Effector memory CD4-positive, alpha-beta T cell (primary cell): ENCODE results near the gene STARD9.

Experiments used
- DNase-seq, 3 donors: peaks; one replicate each; pipeline ENCODE4 v3.0.0-alpha.2; 2020
- H3K27ac ChIP-seq: 2 replicates; pipeline ENCODE4 v1.7.0; 2013; ENCODE audit warnings: mild to moderate bottlenecking, low read length, moderate library complexity; ENCODE audit not compliant: insufficient read depth, poor library complexity, severe bottlenecking
- H3K27me3 ChIP-seq: replicated peaks from 2 replicates; pipeline ENCODE4 v1.7.0; 2013; ENCODE audit warnings: mild to moderate bottlenecking, low read length; ENCODE audit not compliant: insufficient read depth, control insufficient read depth, poor library complexity, severe bottlenecking
- H3K36me3 ChIP-seq: 2 replicates; pipeline ENCODE4 v1.7.0; 2013; ENCODE audit warnings: mild to moderate bottlenecking, low read length, moderate library complexity; ENCODE audit not compliant: control insufficient read depth, insufficient read depth
- H3K4me1 ChIP-seq: 2 replicates; pipeline ENCODE4 v1.7.0; 2013; ENCODE audit warnings: low read length, mild to moderate bottlenecking; ENCODE audit not compliant: control insufficient read depth, insufficient read depth, poor library complexity, severe bottlenecking
- H3K4me3 ChIP-seq: 2 replicates; pipeline ENCODE4 v1.7.0; 2013; ENCODE audit warnings: low read length, low read depth, mild to moderate bottlenecking; ENCODE audit not compliant: insufficient read depth, poor library complexity, severe bottlenecking
- H3K9me3 ChIP-seq: 2 replicates; pipeline ENCODE4 v1.7.0; 2013; ENCODE audit warnings: mild to moderate bottlenecking, low read length, moderate library complexity; ENCODE audit not compliant: control insufficient read depth

STARD9 gene

DNA sequence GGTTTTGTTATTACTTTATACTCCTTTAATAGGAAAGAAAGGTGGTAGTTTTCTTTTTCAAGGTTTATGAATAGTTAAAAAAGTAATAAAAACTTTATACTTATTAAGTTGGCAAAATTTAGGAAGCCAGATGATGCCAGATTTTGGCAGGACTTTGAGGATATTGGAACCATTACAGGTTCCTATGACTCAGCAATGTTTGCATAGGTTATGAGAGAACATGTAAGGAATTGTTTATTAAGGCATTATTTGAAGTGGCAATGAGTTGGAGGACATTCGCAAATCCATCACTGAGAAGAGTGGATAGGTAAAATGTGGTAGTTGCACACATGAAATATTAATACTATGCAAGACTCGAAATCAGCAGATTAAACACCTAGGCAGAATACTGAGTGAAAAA is 131.7 kb downstream of the STARD9 start:
- Histone ChIP-seq H3K4me3 (no peak overlapping the region), H3K4me1 (no peaks in the 10 kb centered on the region), H3K9me3 (no peaks in the 10 kb centered on the region), H3K27me3 (no peaks in the 10 kb centered on the region), H3K27ac (no peak overlapping the region), H3K36me3 (no peaks in the 10 kb centered on the region)
- no peak for DNase-seq

GRCh38 chr15:42707873-42708544 is 132.6 kb downstream of the STARD9 start:
- no peak for DNase-seq
- H3K36me3 ChIP-seq = no peaks in the 10 kb centered on the region
- H3K27ac ChIP-seq = no peak overlapping the region
- H3K4me3 ChIP-seq = no peak overlapping the region
- H3K27me3 ChIP-seq = no peaks in the 10 kb centered on the region
- H3K4me1 ChIP-seq = no peaks in the 10 kb centered on the region
- H3K9me3 ChIP-seq = no peaks in the 10 kb centered on the region

- Histone ChIP-seq H3K9me3 (no peaks in the 10 kb centered on the region), H3K27me3 (no peaks in the 10 kb centered on the region), H3K4me3 (no peak overlapping the region), H3K27ac (no peak overlapping the region), H3K36me3 (no peaks in the 10 kb centered on the region), H3K4me1 (no peaks in the 10 kb centered on the region)
- no peak for DNase-seq
Observed at GRCh38 chr15:42710662-42711061, 135.3 kb downstream of the STARD9 start.

DNA sequence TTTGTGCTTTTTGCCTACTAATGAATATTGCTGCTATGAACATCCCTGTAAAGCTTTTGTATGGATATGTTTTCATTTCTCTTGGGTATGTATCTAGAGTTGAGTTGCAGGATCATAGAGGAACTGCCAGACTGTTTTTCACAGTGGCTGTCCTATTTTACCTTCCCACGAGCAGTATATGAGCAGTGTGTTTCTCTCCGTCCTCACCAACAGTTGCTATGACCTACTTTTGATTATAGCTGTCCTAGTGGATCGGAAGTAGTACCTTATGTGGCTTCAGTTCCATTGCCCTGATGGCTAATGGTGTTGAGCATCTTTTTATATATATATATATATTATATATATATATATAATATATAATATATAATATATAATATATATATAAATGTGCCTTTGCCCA is 136.3 kb downstream of the STARD9 start:
- DNase-seq = no peak
- no peaks in the 10 kb centered on the region for H3K9me3 ChIP-seq

GRCh38 chr15:42712584-42712983 is 137.2 kb downstream of the STARD9 start:
- Histone ChIP-seq H3K4me1 (no peaks in the 10 kb centered on the region), H3K9me3 (no peaks in the 10 kb centered on the region), H3K4me3 (no peak overlapping the region), H3K27ac (no peak overlapping the region), H3K27me3 (no peaks in the 10 kb centered on the region), H3K36me3 (no peaks in the 10 kb centered on the region)
- DNase-seq = no peak

More for the DNA sequence above, 136.3 kb downstream of the STARD9 start:
- no peak overlapping the region for H3K27ac ChIP-seq
- no peaks in the 10 kb centered on the region for H3K4me1 ChIP-seq
- H3K36me3 ChIP-seq = no peaks in the 10 kb centered on the region
- H3K4me3 ChIP-seq = no peak overlapping the region
- H3K27me3 ChIP-seq = no peaks in the 10 kb centered on the region

DNA sequence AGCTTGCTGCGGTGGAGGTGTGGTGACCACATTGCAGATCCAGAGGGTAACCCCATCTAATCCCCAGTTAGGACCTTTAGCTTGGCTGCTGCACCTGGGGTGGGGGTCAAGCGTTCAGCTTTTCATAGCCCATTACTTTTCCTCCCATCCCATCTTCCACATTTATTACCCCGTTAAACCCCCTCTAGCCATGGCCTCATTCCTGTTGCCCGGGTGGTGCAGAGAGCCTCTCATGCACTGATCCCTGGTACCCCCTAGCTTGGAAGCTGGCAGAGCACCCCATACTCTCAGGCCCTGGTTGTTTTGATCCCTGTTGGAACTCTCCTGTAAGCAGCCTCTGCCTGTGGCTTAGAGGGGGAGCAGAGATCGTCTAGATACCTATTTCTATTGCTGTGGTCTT is 140.7 kb downstream of the STARD9 start:
- Histone ChIP-seq H3K9me3 (no peaks in the 10 kb centered on the region), H3K36me3 (no peaks in the 10 kb centered on the region), H3K4me1 (no peaks in the 10 kb centered on the region), H3K4me3 (no peak overlapping the region), H3K27me3 (no peaks in the 10 kb centered on the region), H3K27ac (no peak overlapping the region)
- DNase-seq = no peak

DNA sequence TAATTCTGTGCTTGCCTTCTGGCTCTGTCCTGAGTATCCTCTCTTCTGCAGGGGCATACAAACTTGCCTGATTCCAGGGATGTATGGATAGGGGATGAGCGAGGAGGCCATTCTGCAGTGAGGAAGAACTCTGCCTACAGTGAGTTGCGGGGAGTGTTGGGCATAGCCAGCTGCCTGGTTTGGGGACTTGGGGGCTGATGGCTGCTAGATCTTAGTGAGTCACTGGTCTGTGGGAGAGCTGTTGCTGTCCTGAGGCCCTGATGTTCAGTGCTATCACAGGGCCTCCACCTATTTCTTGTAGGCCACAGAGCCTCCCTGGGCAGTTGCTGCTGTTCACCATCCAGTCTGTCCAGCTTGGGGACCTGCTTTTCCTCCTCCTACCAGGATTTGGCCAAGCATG is 141.2 kb downstream of the STARD9 start:
- no peak for DNase-seq
- H3K4me1 ChIP-seq = no peaks in the 10 kb centered on the region
- no peak overlapping the region for H3K27ac ChIP-seq
- no peaks in the 10 kb centered on the region for H3K36me3 ChIP-seq
- H3K9me3 ChIP-seq = no peaks in the 10 kb centered on the region
- no peak overlapping the region for H3K4me3 ChIP-seq
- H3K27me3 ChIP-seq = no peaks in the 10 kb centered on the region

- H3K36me3 ChIP-seq = peaks cover 5% of the 10 kb centered on the region
Observed at GRCh38 chr15:42719043-42719442, 143.6 kb downstream of the STARD9 start.

DNA sequence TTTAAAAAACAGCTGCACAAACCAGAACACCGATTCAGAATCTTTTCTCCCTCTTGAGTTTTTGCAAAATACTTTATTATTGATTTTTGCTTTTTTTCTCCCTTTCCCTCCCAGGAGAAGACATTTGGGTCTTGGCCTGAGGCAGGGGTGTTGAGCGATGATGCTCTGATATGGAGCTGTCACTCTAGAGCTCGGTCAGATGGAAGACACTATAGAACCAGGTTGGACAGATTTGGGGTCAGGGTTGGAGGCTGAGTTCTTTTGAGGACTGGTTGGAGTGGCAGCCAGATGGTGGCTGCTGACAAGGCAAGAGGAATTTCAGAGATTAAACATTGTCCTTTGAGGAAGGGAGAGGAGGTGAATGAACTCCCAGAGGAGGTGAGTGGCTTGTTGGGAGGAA is 144.7 kb downstream of the STARD9 start:
- Histone ChIP-seq H3K9me3 (no peaks in the 10 kb centered on the region), H3K27ac (no peak overlapping the region), H3K4me3 (no peak overlapping the region), H3K36me3 (peaks cover 16% of the 10 kb centered on the region), H3K27me3 (no peaks in the 10 kb centered on the region), H3K4me1 (no peaks in the 10 kb centered on the region)
- no peak for DNase-seq

More at GRCh38 chr15:42719043-42719442, 143.6 kb downstream of the STARD9 start:
- no peak for DNase-seq
- Histone ChIP-seq H3K4me1 (no peaks in the 10 kb centered on the region), H3K27ac (no peak overlapping the region), H3K27me3 (no peaks in the 10 kb centered on the region), H3K9me3 (no peaks in the 10 kb centered on the region), H3K4me3 (no peak overlapping the region)

GRCh38 chr15:42721016-42721415 is 145.6 kb downstream of the STARD9 start:
- H3K9me3 ChIP-seq = no peaks in the 10 kb centered on the region
- no peak overlapping the region for H3K27ac ChIP-seq
- no peaks in the 10 kb centered on the region for H3K27me3 ChIP-seq
- H3K4me1 ChIP-seq = no peaks in the 10 kb centered on the region
- DNase-seq = no peak
- peaks cover 24% of the 10 kb centered on the region for H3K36me3 ChIP-seq
- H3K4me3 ChIP-seq = no peak overlapping the region
